ENCODE data around the gene CYB5R4.
"Not testable (repeated sequence)": the region's sequence is repeated elsewhere in the genome, so short reads cannot be mapped to it uniquely, and the experiment has no call there.

DNA sequence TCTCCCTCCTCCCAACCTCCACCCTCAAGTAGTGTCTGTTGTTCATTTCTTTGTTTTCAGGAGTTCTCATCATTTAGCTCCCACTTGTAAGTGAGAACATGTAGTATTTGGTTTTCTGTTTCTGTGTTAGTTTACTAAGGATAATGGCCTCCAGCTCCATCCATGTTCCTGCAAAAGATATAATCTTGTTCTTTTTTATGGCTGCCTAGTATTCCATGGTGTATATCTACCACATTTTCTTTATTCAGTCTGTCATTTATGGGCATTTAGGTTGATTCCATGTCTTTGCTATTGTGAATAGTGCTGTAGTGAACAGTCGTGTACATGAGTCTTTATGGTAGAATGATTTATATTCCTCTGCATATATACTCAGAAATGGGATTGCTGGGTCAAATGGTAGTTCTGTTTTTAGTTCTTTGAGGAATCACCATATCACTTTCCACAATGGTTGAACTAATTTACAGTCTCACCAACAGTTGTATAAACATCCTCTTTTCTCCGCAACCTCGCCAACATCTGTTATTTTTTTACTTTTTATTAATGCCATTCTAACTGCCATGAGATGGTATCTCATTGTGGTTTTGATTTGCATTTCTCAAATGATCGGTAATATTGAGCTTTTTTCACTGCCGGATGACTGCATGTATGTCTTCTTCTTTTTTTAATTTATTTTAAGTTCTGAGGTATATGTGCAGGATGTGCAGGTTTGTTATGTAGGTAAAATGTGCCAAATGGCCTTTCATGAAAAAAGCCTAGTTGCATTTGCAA, 48.3 kb downstream of the CYB5R4 start:
- TF ChIP-seq CTCF (conservative IDR thresholded peaks at IDR 0.05 in 1 of 2, IDR thresholded peaks at IDR 0.05 in 1 of 2; ENCODE audit: extremely low read depth in 1 of 2, insufficient read depth in 1 of 2, low read depth in 1 of 2, low read length in 2 of 2); EZH2 (IDR thresholded peaks at IDR 0.05; ENCODE audit: borderline replicate concordance, low read length): not testable (repeated sequence)
